ENCODE measurements around the gene DENND2D.

Gene DENND2D

GRCh38 chr1:111236379-111236778 is 35.9 kb upstream of the DENND2D start:
- no peaks in the 10 kb centered on the region for H3K36me3 ChIP-seq (replicated peaks in 1 of 2; ENCODE audit: control insufficient read depth in 2 of 2, insufficient read depth in 2 of 2, low read length in 2 of 2)
- no CpG with 5 or more reads among the region's 1 CpG for WGBS, 2 donors (ENCODE audit: extremely low coverage in 2 of 2, insufficient read length in 2 of 2, insufficient replicate concordance in 1 of 2)
- H3K9ac ChIP-seq (ENCODE audit: low read depth, low read length, poor library complexity) = no peak overlapping the region
- no peak overlapping the region for H3K4ac ChIP-seq (ENCODE audit: low read length)
- no peak overlapping the region for H3K27ac ChIP-seq (replicated peaks; ENCODE audit: low read length)
- no peak overlapping the region for H2BK5ac ChIP-seq (ENCODE audit: low read length)
- H2BK120ac ChIP-seq (ENCODE audit: low read depth, low read length) = no peak overlapping the region
- H3K14ac ChIP-seq (ENCODE audit: low read length) = no peak overlapping the region
- no peaks in the 10 kb centered on the region for H3K27me3 ChIP-seq (ENCODE audit: control insufficient read depth in 3 of 3, insufficient read depth in 3 of 3, low read depth in 1 of 3, low read length in 3 of 3)
- no peak overlapping the region for H3K18ac ChIP-seq (ENCODE audit: low read length)
- no peak overlapping the region for H2BK15ac ChIP-seq (ENCODE audit: low read length)
- no peak overlapping the region for H4K91ac ChIP-seq (ENCODE audit: low read depth, low read length, poor library complexity)
- H3K9me3 ChIP-seq (replicated peaks in 1 of 2; ENCODE audit: control insufficient read depth in 2 of 2, insufficient read depth in 1 of 2, low read depth in 1 of 2, low read length in 2 of 2) = no peaks in the 10 kb centered on the region
- H3K4me3 ChIP-seq (ENCODE audit: low read length in 2 of 2) = no peak overlapping the region
- H3K4me2 ChIP-seq (ENCODE audit: insufficient read depth, low read length, poor library complexity, severe bottlenecking) = no peak overlapping the region
- H3K79me1 ChIP-seq (ENCODE audit: low read depth, low read length) = no peaks in the 10 kb centered on the region
- DNase-seq (ENCODE audit: low spot score) = no peak
- H3K23ac ChIP-seq (ENCODE audit: low read depth, low read length, poor library complexity) = no peak overlapping the region
- no peak overlapping the region for H4K8ac ChIP-seq (ENCODE audit: low read depth, low read length)
- no peak overlapping the region for H2BK12ac ChIP-seq (ENCODE audit: low read length)
- H2AK5ac ChIP-seq (ENCODE audit: low read depth, low read length) = no peak overlapping the region
- no peak overlapping the region for H2AFZ ChIP-seq (ENCODE audit: low read length)
- H3K4me1 ChIP-seq (ENCODE audit: control insufficient read depth in 2 of 2, insufficient read depth in 1 of 2, low read depth in 1 of 2, low read length in 2 of 2) = peaks cover 0 to 2% of the 10 kb centered on the region in 2 donors

- no peaks in the 10 kb centered on the region for H3K79me1 ChIP-seq (ENCODE audit: low read depth, low read length)
- no peaks in the 10 kb centered on the region for H3K36me3 ChIP-seq (replicated peaks in 1 of 2; ENCODE audit: control insufficient read depth in 2 of 2, insufficient read depth in 2 of 2, low read length in 2 of 2)
- no peak overlapping the region for H3K27ac ChIP-seq (replicated peaks; ENCODE audit: low read length)
- H3K9ac ChIP-seq (ENCODE audit: low read depth, low read length, poor library complexity) = no peak overlapping the region
- WGBS, 2 donors (ENCODE audit: extremely low coverage in 2 of 2, insufficient read length in 2 of 2, insufficient replicate concordance in 1 of 2) = no CpG with 5 or more reads among the region's 3 CpGs
- H3K4me3 ChIP-seq (ENCODE audit: low read length in 2 of 2) = no peak overlapping the region
- no peak overlapping the region for H2BK5ac ChIP-seq (ENCODE audit: low read length)
- no peak overlapping the region for H3K18ac ChIP-seq (ENCODE audit: low read length)
- H3K4ac ChIP-seq (ENCODE audit: low read length) = no peak overlapping the region
- no peak overlapping the region for H4K8ac ChIP-seq (ENCODE audit: low read depth, low read length)
- H3K27me3 ChIP-seq (ENCODE audit: control insufficient read depth in 3 of 3, insufficient read depth in 3 of 3, low read depth in 1 of 3, low read length in 3 of 3) = no peaks in the 10 kb centered on the region
- no peak overlapping the region for H2BK120ac ChIP-seq (ENCODE audit: low read depth, low read length)
- no peak overlapping the region for H2AFZ ChIP-seq (ENCODE audit: low read length)
- H2BK15ac ChIP-seq (ENCODE audit: low read length) = no peak overlapping the region
- H2BK12ac ChIP-seq (ENCODE audit: low read length) = no peak overlapping the region
- peaks cover 0 to 2% of the 10 kb centered on the region in 2 donors for H3K4me1 ChIP-seq (ENCODE audit: control insufficient read depth in 2 of 2, insufficient read depth in 1 of 2, low read depth in 1 of 2, low read length in 2 of 2)
- H4K91ac ChIP-seq (ENCODE audit: low read depth, low read length, poor library complexity) = no peak overlapping the region
- H3K14ac ChIP-seq (ENCODE audit: low read length) = no peak overlapping the region
- H2AK5ac ChIP-seq (ENCODE audit: low read depth, low read length) = no peak overlapping the region
- no peak overlapping the region for H3K23ac ChIP-seq (ENCODE audit: low read depth, low read length, poor library complexity)
- DNase-seq (ENCODE audit: low spot score) = no peak
- no peak overlapping the region for H3K4me2 ChIP-seq (ENCODE audit: insufficient read depth, low read length, poor library complexity, severe bottlenecking)
- H3K9me3 ChIP-seq (replicated peaks in 1 of 2; ENCODE audit: control insufficient read depth in 2 of 2, insufficient read depth in 1 of 2, low read depth in 1 of 2, low read length in 2 of 2) = no peaks in the 10 kb centered on the region
These were observed 34.4 kb upstream of the DENND2D start for GRCh38 chr1:111234866-111235265.

- Histone ChIP-seq H3K18ac (ENCODE audit: low read length) (no peak overlapping the region), H3K4me3 (ENCODE audit: low read length in 2 of 2) (no peak overlapping the region), H2AFZ (ENCODE audit: low read length) (no peak overlapping the region), H2BK5ac (ENCODE audit: low read length) (no peak overlapping the region), H2BK15ac (ENCODE audit: low read length) (no peak overlapping the region), H3K9ac (ENCODE audit: low read depth, low read length, poor library complexity) (no peak overlapping the region), H3K79me1 (ENCODE audit: low read depth, low read length) (no peaks in the 10 kb centered on the region), H2BK12ac (ENCODE audit: low read length) (no peak overlapping the region), H4K91ac (ENCODE audit: low read depth, low read length, poor library complexity) (no peak overlapping the region), H3K27ac (replicated peaks; ENCODE audit: low read length) (no peak overlapping the region), H3K4me2 (ENCODE audit: insufficient read depth, low read length, poor library complexity, severe bottlenecking) (no peak overlapping the region), H2AK5ac (ENCODE audit: low read depth, low read length) (no peak overlapping the region), H3K9me3 (replicated peaks in 1 of 2; ENCODE audit: control insufficient read depth in 2 of 2, insufficient read depth in 1 of 2, low read depth in 1 of 2, low read length in 2 of 2) (no peaks in the 10 kb centered on the region), H3K23ac (ENCODE audit: low read depth, low read length, poor library complexity) (no peak overlapping the region), H3K27me3 (ENCODE audit: control insufficient read depth in 3 of 3, insufficient read depth in 3 of 3, low read depth in 1 of 3, low read length in 3 of 3) (no peaks in the 10 kb centered on the region), H2BK120ac (ENCODE audit: low read depth, low read length) (no peak overlapping the region), H3K14ac (ENCODE audit: low read length) (no peak overlapping the region), H3K36me3 (replicated peaks in 1 of 2; ENCODE audit: control insufficient read depth in 2 of 2, insufficient read depth in 2 of 2, low read length in 2 of 2) (no peaks in the 10 kb centered on the region), H4K8ac (ENCODE audit: low read depth, low read length) (no peak overlapping the region), H3K4me1 (ENCODE audit: control insufficient read depth in 2 of 2, insufficient read depth in 1 of 2, low read depth in 1 of 2, low read length in 2 of 2) (peaks cover 0 to 2% of the 10 kb centered on the region in 2 donors), H3K4ac (ENCODE audit: low read length) (no peak overlapping the region)
- no peak for DNase-seq (ENCODE audit: low spot score)
- no CpG with 5 or more reads among the region's 4 CpGs for WGBS, 2 donors (ENCODE audit: extremely low coverage in 2 of 2, insufficient read length in 2 of 2, insufficient replicate concordance in 1 of 2)
These were observed 33.8 kb upstream of the DENND2D start for GRCh38 chr1:111234258-111234657.

- H3K79me1 ChIP-seq (ENCODE audit: low read depth, low read length) = no peaks in the 10 kb centered on the region
These were observed 31.7 kb upstream of the DENND2D start for GRCh38 chr1:111232134-111232533.

More at GRCh38 chr1:111232134-111232533, 31.7 kb upstream of the DENND2D start:
- Histone ChIP-seq H3K4me2 (ENCODE audit: insufficient read depth, low read length, poor library complexity, severe bottlenecking) (no peak overlapping the region), H2BK120ac (ENCODE audit: low read depth, low read length) (no peak overlapping the region), H2AK5ac (ENCODE audit: low read depth, low read length) (no peak overlapping the region), H3K9me3 (replicated peaks in 1 of 2; ENCODE audit: control insufficient read depth in 2 of 2, insufficient read depth in 1 of 2, low read depth in 1 of 2, low read length in 2 of 2) (no peaks in the 10 kb centered on the region), H2BK15ac (ENCODE audit: low read length) (no peak overlapping the region), H3K9ac (ENCODE audit: low read depth, low read length, poor library complexity) (no peak overlapping the region), H3K18ac (ENCODE audit: low read length) (no peak overlapping the region), H3K23ac (ENCODE audit: low read depth, low read length, poor library complexity) (no peak overlapping the region), H3K36me3 (replicated peaks in 1 of 2; ENCODE audit: control insufficient read depth in 2 of 2, insufficient read depth in 2 of 2, low read length in 2 of 2) (no peaks in the 10 kb centered on the region), H2BK12ac (ENCODE audit: low read length) (no peak overlapping the region), H2BK5ac (ENCODE audit: low read length) (no peak overlapping the region), H4K91ac (ENCODE audit: low read depth, low read length, poor library complexity) (no peak overlapping the region), H2AFZ (ENCODE audit: low read length) (no peak overlapping the region), H3K27me3 (ENCODE audit: control insufficient read depth in 3 of 3, insufficient read depth in 3 of 3, low read depth in 1 of 3, low read length in 3 of 3) (no peaks in the 10 kb centered on the region), H3K14ac (ENCODE audit: low read length) (no peak overlapping the region), H3K4me3 (ENCODE audit: low read length in 2 of 2) (no peak overlapping the region), H3K4ac (ENCODE audit: low read length) (no peak overlapping the region), H4K8ac (ENCODE audit: low read depth, low read length) (no peak overlapping the region), H3K27ac (replicated peaks; ENCODE audit: low read length) (no peak overlapping the region), H3K4me1 (ENCODE audit: control insufficient read depth in 2 of 2, insufficient read depth in 1 of 2, low read depth in 1 of 2, low read length in 2 of 2) (peaks cover 0 to 2% of the 10 kb centered on the region in 2 donors)
- no CpG with 5 or more reads among the region's 3 CpGs for WGBS, 2 donors (ENCODE audit: extremely low coverage in 2 of 2, insufficient read length in 2 of 2, insufficient replicate concordance in 1 of 2)
- DNase-seq (ENCODE audit: low spot score) = no peak

Measured in neuronal stem cell (in vitro differentiated cells).